ENCODE measurements around the gene EAF2. TPM values are rescaled to one million over a fixed set of nuclear protein-coding genes. Genes with fewer than 3 reads are reported as not detected.

EAF2 gene
- total and polyA plus RNA-seq, 2 of the 13 experiments (the other 11 are each of a cell fraction or from before 2014, with no cell fraction given), result 4.0 to 14.6 TPM

DNA sequence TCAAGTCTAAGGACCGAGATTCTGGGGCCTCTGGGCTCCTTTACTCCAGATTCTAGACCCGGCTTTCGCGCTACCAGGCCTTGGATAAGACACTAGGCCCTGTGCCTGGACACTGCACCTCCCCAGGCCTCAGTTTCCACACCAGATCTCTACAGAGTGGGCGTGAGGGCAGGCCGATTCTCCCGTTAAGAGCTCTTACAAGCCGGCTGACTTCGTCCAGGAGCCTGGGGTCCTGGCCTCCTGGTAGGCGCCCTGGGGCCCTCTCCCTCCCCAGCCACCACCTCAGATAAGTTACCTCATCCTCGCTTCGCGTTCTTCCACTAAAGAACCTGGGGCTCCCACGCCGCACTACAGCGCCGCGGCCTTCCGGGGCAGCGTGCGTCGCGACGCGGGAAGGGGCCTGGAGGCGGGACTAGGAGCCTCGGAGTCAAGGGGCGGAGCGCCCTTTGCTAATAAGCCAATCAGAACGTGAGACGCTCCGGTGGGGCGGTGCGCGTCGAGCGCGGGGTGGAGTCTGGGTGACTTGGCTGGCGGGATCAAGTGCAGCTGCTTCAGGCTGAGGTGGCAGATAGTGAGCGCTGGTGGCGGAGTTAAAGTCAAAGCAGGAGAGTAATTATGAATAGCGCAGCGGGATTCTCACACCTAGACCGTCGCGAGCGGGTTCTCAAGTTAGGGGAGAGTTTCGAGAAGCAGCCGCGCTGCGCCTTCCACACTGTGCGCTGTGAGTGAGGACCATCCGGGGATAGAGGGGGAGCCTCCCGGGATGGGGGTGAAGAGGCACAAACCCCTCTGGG is at the start of gene EAF2, which contains the start of gene IQCB1 (continued):
- TF ChIP-seq, protein P1, sequence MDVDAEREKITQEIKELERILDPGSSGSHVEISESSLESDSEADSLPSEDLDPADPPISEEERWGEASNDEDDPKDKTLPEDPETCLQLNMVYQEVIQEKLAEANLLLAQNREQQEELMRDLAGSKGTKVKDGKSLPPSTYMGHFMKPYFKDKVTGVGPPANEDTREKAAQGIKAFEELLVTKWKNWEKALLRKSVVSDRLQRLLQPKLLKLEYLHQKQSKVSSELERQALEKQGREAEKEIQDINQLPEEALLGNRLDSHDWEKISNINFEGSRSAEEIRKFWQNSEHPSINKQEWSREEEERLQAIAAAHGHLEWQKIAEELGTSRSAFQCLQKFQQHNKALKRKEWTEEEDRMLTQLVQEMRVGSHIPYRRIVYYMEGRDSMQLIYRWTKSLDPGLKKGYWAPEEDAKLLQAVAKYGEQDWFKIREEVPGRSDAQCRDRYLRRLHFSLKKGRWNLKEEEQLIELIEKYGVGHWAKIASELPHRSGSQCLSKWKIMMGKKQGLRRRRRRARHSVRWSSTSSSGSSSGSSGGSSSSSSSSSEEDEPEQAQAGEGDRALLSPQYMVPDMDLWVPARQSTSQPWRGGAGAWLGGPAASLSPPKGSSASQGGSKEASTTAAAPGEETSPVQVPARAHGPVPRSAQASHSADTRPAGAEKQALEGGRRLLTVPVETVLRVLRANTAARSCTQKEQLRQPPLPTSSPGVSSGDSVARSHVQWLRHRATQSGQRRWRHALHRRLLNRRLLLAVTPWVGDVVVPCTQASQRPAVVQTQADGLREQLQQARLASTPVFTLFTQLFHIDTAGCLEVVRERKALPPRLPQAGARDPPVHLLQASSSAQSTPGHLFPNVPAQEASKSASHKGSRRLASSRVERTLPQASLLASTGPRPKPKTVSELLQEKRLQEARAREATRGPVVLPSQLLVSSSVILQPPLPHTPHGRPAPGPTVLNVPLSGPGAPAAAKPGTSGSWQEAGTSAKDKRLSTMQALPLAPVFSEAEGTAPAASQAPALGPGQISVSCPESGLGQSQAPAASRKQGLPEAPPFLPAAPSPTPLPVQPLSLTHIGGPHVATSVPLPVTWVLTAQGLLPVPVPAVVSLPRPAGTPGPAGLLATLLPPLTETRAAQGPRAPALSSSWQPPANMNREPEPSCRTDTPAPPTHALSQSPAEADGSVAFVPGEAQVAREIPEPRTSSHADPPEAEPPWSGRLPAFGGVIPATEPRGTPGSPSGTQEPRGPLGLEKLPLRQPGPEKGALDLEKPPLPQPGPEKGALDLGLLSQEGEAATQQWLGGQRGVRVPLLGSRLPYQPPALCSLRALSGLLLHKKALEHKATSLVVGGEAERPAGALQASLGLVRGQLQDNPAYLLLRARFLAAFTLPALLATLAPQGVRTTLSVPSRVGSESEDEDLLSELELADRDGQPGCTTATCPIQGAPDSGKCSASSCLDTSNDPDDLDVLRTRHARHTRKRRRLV (CRISPR knock-in tag; IDR thresholded peaks at IDR 0.05), result no peak
- TF ChIP-seq ZNF329 (CRISPR knock-in tag; IDR thresholded peaks at IDR 0.05; ENCODE audit: low read depth) (peak; percentile 85; the same call in 1 of the 2 replicates), ZNF773 (CRISPR knock-in tag; IDR thresholded peaks at IDR 0.05; ENCODE audit: borderline replicate concordance) (peak; percentile 81; the same call in 1 of the 2 replicates), ZNF790 (CRISPR knock-in tag; IDR thresholded peaks at IDR 0.05; ENCODE audit: borderline replicate concordance) (peak; percentile 67; the same call in 1 of the 2 replicates), HMG20B (CRISPR knock-in tag; conservative IDR thresholded peaks at IDR 0.05) (no peak), SNAPC2 (CRISPR knock-in tag; IDR thresholded peaks at IDR 0.05) (no peak), ZFP91 (CRISPR knock-in tag; IDR thresholded peaks at IDR 0.05; ENCODE audit: borderline replicate concordance) (peak; percentile 84; the same call in 1 of the 2 replicates), FOXM1 (CRISPR knock-in tag; IDR thresholded peaks at IDR 0.05) (no peak), REPIN1 (CRISPR knock-in tag; IDR thresholded peaks at IDR 0.05; ENCODE audit: borderline replicate concordance, low read depth) (no peak), YEATS4 (CRISPR knock-in tag; IDR thresholded peaks at IDR 0.05; ENCODE audit: borderline replicate concordance) (peak; percentile 66), ZNF749 (CRISPR knock-in tag; IDR thresholded peaks at IDR 0.05; ENCODE audit: borderline replicate concordance) (peak; percentile 74; the same call in 1 of the 2 replicates), TGIF2 (CRISPR knock-in tag; IDR thresholded peaks at IDR 0.05) (peak; percentile 77), RORA (CRISPR knock-in tag; IDR thresholded peaks at IDR 0.05) (no peak), NFIC (IDR thresholded peaks at IDR 0.05; ENCODE audit: low read length) (no peak), ARNT (IDR thresholded peaks at IDR 0.05) (no peak), ZNF33B (CRISPR knock-in tag; IDR thresholded peaks at IDR 0.05) (peak; percentile 94)
- TF ChIP-seq, protein P2, sequence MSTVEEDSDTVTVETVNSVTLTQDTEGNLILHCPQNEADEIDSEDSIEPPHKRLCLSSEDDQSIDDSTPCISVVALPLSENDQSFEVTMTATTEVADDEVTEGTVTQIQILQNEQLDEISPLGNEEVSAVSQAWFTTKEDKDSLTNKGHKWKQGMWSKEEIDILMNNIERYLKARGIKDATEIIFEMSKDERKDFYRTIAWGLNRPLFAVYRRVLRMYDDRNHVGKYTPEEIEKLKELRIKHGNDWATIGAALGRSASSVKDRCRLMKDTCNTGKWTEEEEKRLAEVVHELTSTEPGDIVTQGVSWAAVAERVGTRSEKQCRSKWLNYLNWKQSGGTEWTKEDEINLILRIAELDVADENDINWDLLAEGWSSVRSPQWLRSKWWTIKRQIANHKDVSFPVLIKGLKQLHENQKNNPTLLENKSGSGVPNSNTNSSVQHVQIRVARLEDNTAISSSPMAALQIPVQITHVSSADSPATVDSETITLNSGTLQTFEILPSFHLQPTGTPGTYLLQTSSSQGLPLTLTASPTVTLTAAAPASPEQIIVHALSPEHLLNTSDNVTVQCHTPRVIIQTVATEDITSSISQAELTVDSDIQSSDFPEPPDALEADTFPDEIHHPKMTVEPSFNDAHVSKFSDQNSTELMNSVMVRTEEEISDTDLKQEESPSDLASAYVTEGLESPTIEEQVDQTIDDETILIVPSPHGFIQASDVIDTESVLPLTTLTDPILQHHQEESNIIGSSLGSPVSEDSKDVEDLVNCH (CRISPR knock-in tag; IDR thresholded peaks at IDR 0.05), result no peak

Data from HepG2 (cell line).